ENCODE measurements around the gene TBC1D22A.

TBC1D22A gene

GRCh38 chr22:47059701-47060161 is 297.3 kb downstream of the TBC1D22A start:
- no peak for ATAC-seq
- no peak for DNase-seq

- DNase-seq, result no peak
- peak; percentile 12 for ATAC-seq
These were observed 298.3 kb downstream of the TBC1D22A start for GRCh38 chr22:47060718-47061117.

- DNase-seq (no peak), ATAC-seq (peak; percentile 15)
These were observed 298.8 kb downstream of the TBC1D22A start for GRCh38 chr22:47061226-47061625.

- no peak for ATAC-seq
- DNase-seq, result no peak
These were observed 299.7 kb downstream of the TBC1D22A start for GRCh38 chr22:47062126-47062525.

- DNase-seq (no peak), ATAC-seq (no peak)
These were observed 300.6 kb downstream of the TBC1D22A start for GRCh38 chr22:47063071-47063509.

GRCh38 chr22:47063606-47064005 is 301.2 kb downstream of the TBC1D22A start:
- ATAC-seq, result no peak
- DNase-seq, result no peak

GRCh38 chr22:47064016-47064415 is 301.6 kb downstream of the TBC1D22A start:
- DNase-seq (no peak), ATAC-seq (no peak)

GRCh38 chr22:47064416-47064815 is 302.0 kb downstream of the TBC1D22A start:
- ATAC-seq (no peak), DNase-seq (no peak)

GRCh38 chr22:47065756-47066615 is 303.5 kb downstream of the TBC1D22A start:
- no peak for DNase-seq
- ATAC-seq, result no peak

GRCh38 chr22:47066616-47066905 is 304.1 kb downstream of the TBC1D22A start:
- DNase-seq, result no peak
- ATAC-seq, result no peak

GRCh38 chr22:47067321-47067890 is 305.0 kb downstream of the TBC1D22A start:
- DNase-seq (no peak), ATAC-seq (no peak)

GRCh38 chr22:47067911-47068625 is 305.6 kb downstream of the TBC1D22A start:
- DNase-seq (no peak), ATAC-seq (no peak)

- ATAC-seq, result no peak
- no peak for DNase-seq
These were observed 306.2 kb downstream of the TBC1D22A start for GRCh38 chr22:47068626-47068996.

GRCh38 chr22:47069270-47069669 is 306.8 kb downstream of the TBC1D22A start:
- no peak for DNase-seq
- ATAC-seq, result no peak

GRCh38 chr22:47071078-47071806 is 308.8 kb downstream of the TBC1D22A start:
- no peak for DNase-seq
- ATAC-seq, result no peak

GRCh38 chr22:47071807-47072641 is 309.6 kb downstream of the TBC1D22A start:
- DNase-seq, result no peak
- no peak for ATAC-seq

GRCh38 chr22:47072642-47072967 is 310.2 kb downstream of the TBC1D22A start:
- DNase-seq (no peak), ATAC-seq (no peak)

GRCh38 chr22:47073075-47073474 is 310.6 kb downstream of the TBC1D22A start:
- no peak for DNase-seq
- ATAC-seq, result no peak

GRCh38 chr22:47074105-47074504 is 311.7 kb downstream of the TBC1D22A start:
- no peak for ATAC-seq

GRCh38 chr22:47075568-47075967 is 313.1 kb downstream of the TBC1D22A start:
- ATAC-seq (no peak), DNase-seq (no peak)

More at GRCh38 chr22:47074105-47074504, 311.7 kb downstream of the TBC1D22A start:
- DNase-seq, result no peak

GRCh38 chr22:47076758-47077157 is 314.3 kb downstream of the TBC1D22A start:
- ATAC-seq (no peak), DNase-seq (no peak)

GRCh38 chr22:47080100-47080499 is 317.6 kb downstream of the TBC1D22A start:
- DNase-seq, result no peak
- ATAC-seq, result no peak
